Gastroesophageal sphincter (tissue), 4 donors: ENCODE measurements around the gene PTGER2. TPM values are rescaled to one million over a fixed set of nuclear protein-coding genes. Genes with fewer than 3 reads are reported as not detected.
A peak's percentile ranks its signal among the peaks of the same experiment; 100 is the strongest.

ENCODE experiments used
- ATAC-seq: fragments of 150-250 bp; one replicate; pipeline ENCODE4 v1.9.1; 2016; ENCODE audit warnings: mild to moderate bottlenecking, moderate library complexity
- H3K27ac ChIP-seq, 4 donors: fragments of 200-600 bp; sonication (generic) in 3 of 4; 1 replicate in 3 of 4; 2 replicates in 1 of 4; pipeline ENCODE4 v1.5.1; 2016 to 2019
- H3K27me3 ChIP-seq: fragments of 200-600 bp; sonication (generic); one replicate; pipeline ENCODE4 v1.5.1; 2019
- H3K36me3 ChIP-seq, 2 donors: fragments of 200-600 bp; sonication (generic); one replicate each; pipeline ENCODE4 v1.5.1; 2019; ENCODE audit warnings: control low read depth in 1 of 2
- H3K4me1 ChIP-seq, 3 donors: fragments of 200-600 bp; sonication (generic); 1 replicate in 2 of 3; 2 replicates in 1 of 3; pipeline ENCODE4 v1.5.1; 2016 to 2019; ENCODE audit warnings: control low read depth in 2 of 3
- H3K4me3 ChIP-seq, 2 donors: fragments of 200-600 bp; sonication (generic); one replicate each; pipeline ENCODE4 v1.5.1; 2019; ENCODE audit warnings: mild to moderate bottlenecking in 1 of 2, moderate library complexity in 1 of 2
- H3K9me3 ChIP-seq, 3 donors: fragments of 200-600 bp; sonication (generic); one replicate each; pipeline ENCODE4 v1.5.1; 2017 to 2019; ENCODE audit warnings: control low read depth in 2 of 3
- CTCF ChIP-seq, 4 experiments: fragments of 200-600 bp in 2 of 4; fragments of 450-650 bp in 2 of 4; sonication (generic) in 1 of 4; IDR thresholded peaks; one replicate each; pipeline ENCODE4 v1.5.1; 2017 to 2019; ENCODE audit warnings: antibody characterized with exemption in 4 of 4, mild to moderate bottlenecking in 2 of 4, moderate library complexity in 2 of 4
- EP300 ChIP-seq: sonication (generic); formaldehyde crosslinking; IDR thresholded peaks from one replicate; pipeline ENCODE4 v1.6.1; 2017; ENCODE audit warnings: antibody characterized with exemption, mild to moderate bottlenecking
- POLR2A ChIP-seq, 2 donors: fragments of 450-650 bp; IDR thresholded peaks; one replicate each; pipeline ENCODE4 v1.6.1; 2017; ENCODE audit warnings: antibody characterized with exemption in 2 of 2, mild to moderate bottlenecking in 2 of 2, moderate library complexity in 1 of 2
- POLR2AphosphoS5 ChIP-seq: sonication (generic); formaldehyde crosslinking; IDR thresholded peaks from one replicate; pipeline ENCODE4 v1.6.1; 2017; ENCODE audit warnings: antibody characterized with exemption
- WGBS, 2 donors: methylation state at CpG; one replicate each; pipeline ENCODE4 v1.1.5; 2018; ENCODE audit warnings: low coverage in 1 of 2; 5-methylcytosine and 5-hydroxymethylcytosine counted together
- total RNA-seq, 4 donors: library from RNA; depleted of rRNA; stranded (reverse); fragments of >200 nt; gene quantifications; one replicate each; pipeline ENCODE4 v1.1.0, GENCODE V29; 2016

Gene PTGER2
- total RNA-seq, 4 donors from 2014 or later: 4.8 to 24.2 (median 9.0) TPM

DNA sequence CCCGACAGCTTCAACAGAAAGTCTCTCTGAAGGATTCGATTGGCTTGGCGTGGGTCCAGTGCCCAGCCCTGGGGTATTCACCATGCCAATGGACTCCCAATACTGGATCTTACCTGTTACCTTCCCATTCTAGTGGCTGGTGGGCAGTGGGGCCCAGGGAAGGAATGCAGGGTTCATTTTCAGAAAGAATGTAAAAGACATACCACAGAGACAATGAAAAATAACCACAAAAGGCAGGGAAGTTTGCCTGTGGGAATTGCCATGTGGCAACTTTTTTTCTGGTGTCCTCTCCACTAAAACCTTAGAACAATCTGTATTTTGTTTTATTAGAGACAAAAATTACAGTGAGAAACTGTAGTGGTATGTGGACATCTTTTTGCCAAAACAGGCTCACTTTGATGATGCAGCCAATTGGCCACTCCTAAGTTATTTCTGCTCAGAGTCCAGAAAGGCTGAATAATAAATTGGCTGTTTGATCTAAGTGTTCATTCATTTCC, 55.2 kb downstream of the PTGER2 start:
- peak; percentile 81 for ATAC-seq
- Histone ChIP-seq H3K27ac (no peak overlapping the region), H3K9me3 (peaks cover 0 to 12% (median 0%) of the 10 kb centered on the region in 3 donors), H3K27me3 (no peaks in the 10 kb centered on the region), H3K4me1 (peaks cover 0 to 9% (median 0%) of the 10 kb centered on the region in 3 donors), H3K36me3 (no peaks in the 10 kb centered on the region), H3K4me3 (no peak overlapping the region)
- no peak for TF ChIP-seq POLR2AphosphoS5
- TF ChIP-seq EP300: no peak
- TF ChIP-seq POLR2A (IDR thresholded peaks at IDR 0.05): no peak
- no peak for TF ChIP-seq CTCF (IDR thresholded peaks at IDR 0.05)
- 80 to 89% methylated on average over 2 to 3 of the region's 3 CpGs for WGBS, 2 donors

- Histone ChIP-seq H3K4me1 (peaks cover 0 to 9% (median 0%) of the 10 kb centered on the region in 3 donors), H3K4me3 (no peak overlapping the region), H3K36me3 (no peaks in the 10 kb centered on the region), H3K27me3 (no peaks in the 10 kb centered on the region), H3K27ac (no peak overlapping the region), H3K9me3 (peaks cover 0 to 15% (median 0%) of the 10 kb centered on the region in 3 donors)
- ATAC-seq: no peak
- TF ChIP-seq POLR2AphosphoS5 (no peak), POLR2A (IDR thresholded peaks at IDR 0.05) (no peak), EP300 (no peak), CTCF (IDR thresholded peaks at IDR 0.05) (no peak)
- WGBS, 2 donors: 82 to 86% methylated on average over 4 of the region's 4 CpGs
Measured at GRCh38 chr14:52370406-52370935, 56.4 kb downstream of the PTGER2 start.

DNA sequence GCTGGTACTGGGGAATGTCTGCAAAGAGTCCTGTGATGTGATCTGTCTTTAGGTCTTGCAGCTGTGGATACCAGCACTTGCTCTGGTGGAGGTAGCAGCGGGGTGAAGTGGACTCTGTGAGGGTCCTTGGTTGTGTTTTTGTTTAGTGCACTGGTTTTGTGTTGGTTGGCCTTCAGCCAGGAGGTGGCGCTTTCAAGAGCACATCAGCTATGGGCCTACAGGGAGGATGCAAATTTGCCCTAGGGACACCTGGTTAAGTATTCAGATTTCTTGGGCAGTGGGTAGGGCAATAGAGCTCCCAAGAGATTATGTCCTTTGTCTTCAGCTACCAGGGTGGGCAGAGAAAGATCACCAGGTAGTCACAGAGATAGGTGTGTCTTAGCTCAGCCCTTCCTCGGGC, 63.8 kb downstream of the PTGER2 start:
- no peak for ATAC-seq
- TF ChIP-seq CTCF (IDR thresholded peaks at IDR 0.05): no peak
- TF ChIP-seq POLR2A (IDR thresholded peaks at IDR 0.05): no peak
- TF ChIP-seq EP300: no peak
- TF ChIP-seq POLR2AphosphoS5: no peak
- Histone ChIP-seq H3K4me1 (no peaks in the 10 kb centered on the region), H3K27ac (no peak overlapping the region), H3K27me3 (peaks cover 8% of the 10 kb centered on the region), H3K36me3 (no peaks in the 10 kb centered on the region), H3K4me3 (no peak overlapping the region), H3K9me3 (peaks cover 0 to 19% (median 0%) of the 10 kb centered on the region in 3 donors)
- 88% methylated on average over 1 of the region's 3 CpGs; no CpG with 5 or more reads in 1 of the 2 donors for WGBS, 2 donors

Other genes with a start within 250 kb of the PTGER2 start
- gene NID2, start 245.3 kb upstream of the PTGER2 start, total RNA-seq: 10 to 100 TPM; 35.0 to 71.9 (median 63.3) TPM
- 1 to 10 TPM in 2 of 4 donors, under 1 TPM in 2; 0.50 to 2.0 (median 0.90) TPM for gene PTGDR, start 46.6 kb upstream of the PTGER2 start, total RNA-seq
- gene TXNDC16, start 238.2 kb downstream of the PTGER2 start, total RNA-seq: 10 to 100 TPM in 3 of 4 donors, 1 to 10 TPM in 1; 7.4 to 18.7 (median 16.0) TPM
- gene GPR137C, start 238.5 kb downstream of the PTGER2 start, total RNA-seq: under 1 TPM; 0.12 to 0.54 (median 0.19) TPM